Measurements from ENCODE around the gene TSPAN4.
A peak's percentile ranks its signal among the peaks of the same experiment; 100 is the strongest.

The TSPAN4 gene

DNA sequence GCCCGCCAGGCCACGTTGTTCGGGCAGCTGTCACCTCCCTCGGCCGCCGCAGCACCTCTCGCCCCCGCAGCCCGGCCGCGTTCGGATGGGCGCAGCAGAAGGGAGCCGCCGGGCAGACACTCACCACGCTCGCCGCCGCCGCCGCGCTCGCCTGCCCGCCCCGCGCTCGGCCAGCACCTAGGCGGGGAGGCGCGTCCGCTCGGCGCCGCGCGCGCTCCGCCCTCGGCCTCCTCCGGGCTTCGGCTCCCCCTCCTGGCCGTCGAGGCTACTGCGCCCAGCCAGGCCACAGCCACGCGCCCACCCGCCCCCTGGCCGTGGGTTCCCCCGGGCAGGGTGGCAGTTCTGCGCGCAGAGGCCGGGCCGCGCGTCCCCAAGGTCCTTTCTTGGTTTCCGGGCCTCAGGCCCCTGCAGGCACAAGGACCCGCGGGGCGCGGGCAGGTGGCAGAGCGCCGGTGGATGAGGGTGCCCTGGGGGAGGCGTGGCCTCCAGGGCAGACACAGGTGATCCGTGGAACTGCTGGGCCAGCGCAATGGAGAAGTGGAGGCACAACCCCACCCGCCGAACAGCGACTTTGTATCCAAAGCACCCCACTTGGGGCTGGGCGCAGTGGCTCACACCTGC lies 44.4 kb upstream of the TSPAN4 start, which contains the start of gene SLC25A22 (continued):
- TF ChIP-seq ZNF639 (tag by site-specific recombination; IDR thresholded peaks at IDR 0.05), result no peak
- no peak for TF ChIP-seq KLF8 (tag by site-specific recombination; IDR thresholded peaks at IDR 0.05)
- TF ChIP-seq ZNF670 (tag by site-specific recombination; IDR thresholded peaks at IDR 0.05; ENCODE audit: low read depth), result no peak
- no peak for TF ChIP-seq ZNF561 (tag by site-specific recombination; IDR thresholded peaks at IDR 0.05; ENCODE audit: borderline replicate concordance)
- no peak for TF ChIP-seq ZNF530 (tag by site-specific recombination; IDR thresholded peaks at IDR 0.05; ENCODE audit: low read depth)
- TF ChIP-seq ZBTB10 (tag by site-specific recombination; IDR thresholded peaks at IDR 0.05), result no peak
- TF ChIP-seq KLF16 (tag by site-specific recombination; IDR thresholded peaks at IDR 0.05), result 0 out of 2 replicates have a peak, but pooled peaks have one; percentile 21
- no peak for TF ChIP-seq ZNF692 (tag by site-specific recombination; IDR thresholded peaks at IDR 0.05)
- no peak for TF ChIP-seq SP2 (tag by site-specific recombination; IDR thresholded peaks at IDR 0.05)
- TF ChIP-seq SCRT1 (tag by site-specific recombination; IDR thresholded peaks at IDR 0.05; ENCODE audit: borderline replicate concordance), result no peak

- TF ChIP-seq ZNF571 (tag by site-specific recombination; IDR thresholded peaks at IDR 0.05), result no peak
- TF ChIP-seq HIC1 (tag by site-specific recombination; IDR thresholded peaks at IDR 0.05), result 0 out of 2 replicates have a peak, but pooled peaks have one; percentile 15
- no peak for TF ChIP-seq ZNF692 (tag by site-specific recombination; IDR thresholded peaks at IDR 0.05)
- TF ChIP-seq KLF8 (tag by site-specific recombination; IDR thresholded peaks at IDR 0.05), result 0 out of 2 replicates have a peak, but pooled peaks have one; percentile 23
- Histone ChIP-seq H3K9me3 (ENCODE audit: control insufficient read depth, insufficient read depth, low read depth, low read length) (no peaks in the 10 kb centered on the region), H3K4me3 (ENCODE audit: low read depth, low read length) (no peak overlapping the region), H3K27ac (ENCODE audit: extremely low read depth, low read depth, low read length) (no peak overlapping the region), H3K4me1 (ENCODE audit: control insufficient read depth, insufficient read depth, low read length) (peaks cover 6% of the 10 kb centered on the region), H3K36me3 (ENCODE audit: control insufficient read depth in 2 of 2, insufficient read depth in 1 of 2, low read length in 2 of 2) (peaks cover 0 to 54% of the 10 kb centered on the region in 2 experiments; a peak in 1 of 3 replicates)
- ChIA-PET CTCF (interaction anchor here (1.2 kb wide), 1 partner anchor 11 kb away, joined by 6 read pairs; no protein-coding TSS in a partner anchor), POLR2A (interaction anchor here (1.3 to 1.5 kb wide), 2 partner anchors 9 to 21 kb away, joined by 3 read pairs; partner anchors contain the start of gene RPLP2)
Observed at GRCh38 chr11:799641-800316, 42.9 kb upstream of the TSPAN4 start.

Measured in HEK293 (cell line).